ENCODE results near the gene PTPRD.
"Not testable (repeated sequence)": the region's sequence is repeated elsewhere in the genome, so short reads cannot be mapped to it uniquely, and the experiment has no call there.

PTPRD gene

GRCh38 chr9:9426454-9426853, 1186.3 kb downstream of the PTPRD start:
- not testable (repeated sequence) for DNase-seq

GRCh38 chr9:9412241-9412640, 1200.6 kb downstream of the PTPRD start:
- no peak for DNase-seq

GRCh38 chr9:9410736-9411135, 1202.1 kb downstream of the PTPRD start:
- no peak for DNase-seq

GRCh38 chr9:9399982-9400381, 1212.8 kb downstream of the PTPRD start:
- no peak for DNase-seq

- no peak for DNase-seq
These were observed 1216.3 kb downstream of the PTPRD start for GRCh38 chr9:9396518-9396917.

GRCh38 chr9:9395539-9395938, 1217.3 kb downstream of the PTPRD start:
- DNase-seq: peak; percentile 6

- no peak for DNase-seq
These were observed 1220.0 kb downstream of the PTPRD start for GRCh38 chr9:9392755-9393154.

- DNase-seq: no peak
These were observed 1222.9 kb downstream of the PTPRD start for GRCh38 chr9:9389904-9390303.

- no peak for DNase-seq
These were observed 1225.2 kb downstream of the PTPRD start for GRCh38 chr9:9387511-9388115.

- no peak for DNase-seq
These were observed 1250.5 kb downstream of the PTPRD start for GRCh38 chr9:9362332-9362731.

- DNase-seq: no peak
These were observed 1259.8 kb downstream of the PTPRD start for GRCh38 chr9:9352877-9353481.

GRCh38 chr9:9341203-9341602, 1271.6 kb downstream of the PTPRD start:
- no peak for DNase-seq

- DNase-seq: no peak
These were observed 1275.7 kb downstream of the PTPRD start for GRCh38 chr9:9337129-9337528.

GRCh38 chr9:9326749-9327148, 1286.1 kb downstream of the PTPRD start:
- DNase-seq: no peak

GRCh38 chr9:9319007-9319406, 1293.8 kb downstream of the PTPRD start:
- DNase-seq: no peak

- DNase-seq: not testable (repeated sequence)
These were observed 1302.1 kb downstream of the PTPRD start for GRCh38 chr9:9310743-9311142.

GRCh38 chr9:9305600-9305999, 1307.2 kb downstream of the PTPRD start:
- no peak for DNase-seq

GRCh38 chr9:9299134-9299533, 1313.7 kb downstream of the PTPRD start:
- DNase-seq: no peak

GRCh38 chr9:9286001-9286400, 1326.8 kb downstream of the PTPRD start:
- DNase-seq: no peak

- no peak for DNase-seq
These were observed 1328.6 kb downstream of the PTPRD start for GRCh38 chr9:9284201-9284600.

- DNase-seq: no peak
These were observed 1329.4 kb downstream of the PTPRD start for GRCh38 chr9:9283159-9283986.

GRCh38 chr9:9275601-9276000, 1337.2 kb downstream of the PTPRD start:
- DNase-seq: no peak

- DNase-seq: no peak
These were observed 1354.8 kb downstream of the PTPRD start for GRCh38 chr9:9257999-9258498.

GRCh38 chr9:9246726-9247125, 1366.1 kb downstream of the PTPRD start:
- no peak for DNase-seq

All from DMS79 (cell line).